Left cardiac atrium (tissue), 4 donors: Measurements from ENCODE around the gene COX20. TPM values are rescaled to one million over a fixed set of nuclear protein-coding genes. Genes with fewer than 3 reads are reported as not detected.
"Not testable (repeated sequence)": the region's sequence is repeated elsewhere in the genome, so short reads cannot be mapped to it uniquely, and the experiment has no call there.

Experiments
- ATAC-seq, 2 donors: fragments of 200-7000 bp; cut with Tn5 transposase; one replicate each; pipeline ENCODE4 v1.9.1; 2020; ENCODE audit warnings: mild to moderate bottlenecking in 2 of 2, moderate library complexity in 2 of 2
- DNase-seq: peaks from one replicate; pipeline ENCODE4 v3.0.0-alpha.2; 2020
- intact Hi-C, 2 donors: fragments of 100-400 bp; cut with DNase I; formaldehyde crosslinking; loops; one replicate each; pipeline versions ENCODE4 v1.14.1 to v1.15.1; 2022 to 2023
- total RNA-seq, 2 donors: library from RNA; stranded (reverse); fragmentation: NEBNext Ultra II Directional; extraction: Animal tissue kit (Norgen Biotek cat#: 25700); gene quantifications; one replicate each; pipeline ENCODE4 v1.2.1, GENCODE V29; 2021
- donor health status: DM: no; HTN: yes; CAD: no.
- donor health status: DM: no; HTN: yes; CAD: no; lungs with severe emphysema.
- donor health status: DM: yes; HTN: yes; CAD: no.
- donor health status: Dilated cardiomyopathy.

COX20 gene
- total RNA-seq, 2 donors from 2014 or later, result 61.2 to 73.1 TPM

GRCh38 chr1:244817415-244817894 is 18.0 kb upstream of the COX20 start:
- intact Hi-C loops, result no loop called here
- DNase-seq (no peak), ATAC-seq (no peak)

GRCh38 chr1:244820131-244820530 is 15.3 kb upstream of the COX20 start:
- DNase-seq, result no peak
- ATAC-seq, result no peak
- intact Hi-C loops, result no loop called here

- intact Hi-C loops, result no loop called here
- DNase-seq, result no peak
- ATAC-seq, result peak in 1 of 2 donors; percentile 19
Measured at GRCh38 chr1:244821134-244821533, 14.3 kb upstream of the COX20 start.

GRCh38 chr1:244822878-244823277 is 12.6 kb upstream of the COX20 start:
- DNase-seq (no peak), ATAC-seq (no peak)
- intact Hi-C loops, result no loop called here

- DNase-seq, result no peak
Measured at GRCh38 chr1:244826712-244827111, 8.7 kb upstream of the COX20 start.

GRCh38 chr1:244830639-244831038 is 4.8 kb upstream of the COX20 start:
- no peak for ATAC-seq
- intact Hi-C loops, result no loop called here

More at GRCh38 chr1:244826712-244827111, 8.7 kb upstream of the COX20 start:
- intact Hi-C loops, result no loop called here
- ATAC-seq, result no peak

GRCh38 chr1:244833260-244833659 is 2.2 kb upstream of the COX20 start:
- intact Hi-C loops, DNase-seq, ATAC-seq: not testable (repeated sequence)

More at GRCh38 chr1:244830639-244831038, 4.8 kb upstream of the COX20 start:
- DNase-seq, result no peak

- ATAC-seq (peak; percentile 16 to 28), DNase-seq (peak; percentile 63)
- intact Hi-C loops, result loop anchor here in 1 of 2 donors (2.0 kb wide), 1 partner anchor 29 kb away; no protein-coding TSS in a partner anchor
Measured at GRCh38 chr1:244833734-244834542, 1.5 kb upstream of the COX20 start.

GRCh38 chr1:244834543-244835275 is 749 bp upstream of the COX20 start:
- no peak for ATAC-seq
- DNase-seq, result peak; percentile 90
- intact Hi-C loops, result loop anchor here in 1 of 2 donors (1.0 to 2.0 kb wide), 2 partner anchors 28 to 136 kb away; no protein-coding TSS in a partner anchor

- DNase-seq, result no peak
- intact Hi-C loops, result no loop called here
- ATAC-seq, result peak in 1 of 2 donors; percentile 6
Measured at GRCh38 chr1:244836135-244836521, 670 bp downstream of the COX20 start.

- intact Hi-C loops, result no loop called here
- DNase-seq, result no peak
- ATAC-seq, result no peak
Measured at GRCh38 chr1:244836584-244836983, 1.1 kb downstream of the COX20 start.

- ATAC-seq (no peak), DNase-seq (no peak)
- intact Hi-C loops, result no loop called here
Measured at GRCh38 chr1:244837597-244838258, 2.3 kb downstream of the COX20 start.

- ATAC-seq (no peak), DNase-seq (no peak)
- intact Hi-C loops, result no loop called here
Measured at GRCh38 chr1:244839656-244840055, 4.2 kb downstream of the COX20 start.

GRCh38 chr1:244840219-244840794 is 4.8 kb downstream of the COX20 start:
- no peak for DNase-seq
- intact Hi-C loops, result no loop called here
- ATAC-seq, result no peak

- DNase-seq (no peak), ATAC-seq (no peak)
- intact Hi-C loops, result no loop called here
Measured at GRCh38 chr1:244841273-244841927, 5.9 kb downstream of the COX20 start.

GRCh38 chr1:244843148-244843978 is 7.9 kb downstream of the COX20 start:
- intact Hi-C loops, result no loop called here
- ATAC-seq (no peak), DNase-seq (no peak)

GRCh38 chr1:244844155-244845121 is 9.0 kb downstream of the COX20 start:
- intact Hi-C loops, result no loop called here
- DNase-seq, result no peak
- no peak for ATAC-seq
